ENCODE results near the gene GSDMA. TPM values are rescaled to one million over a fixed set of nuclear protein-coding genes. Genes with fewer than 3 reads are reported as not detected.

GSDMA gene
- total RNA-seq, 2 experiments from 2014 or later, result 3.3 to 4.5 TPM

GRCh38 chr17:39963829-39964228 is 1.0 kb downstream of the GSDMA start:
- Mint-ChIP-seq H3K27me3 (ENCODE audit: low read depth) (peaks cover 8% of the 10 kb centered on the region), H3K27ac (peak overlapping the region; percentile 41), H3K36me3 (ENCODE audit: low read depth) (no peaks in the 10 kb centered on the region), H3K9me3 (ENCODE audit: insufficient read depth) (no peaks in the 10 kb centered on the region), H3K4me1 (ENCODE audit: low read depth) (peaks cover 29% of the 10 kb centered on the region), H3K4me3 (no peak overlapping the region)
- ATAC-seq (peak; percentile 28), DNase-seq (peak; percentile 40)
- POLR2A ChIA-PET, result interaction anchor here (0.7 to 1.9 kb wide), 2 partner anchors 12 to 16 kb away, joined by 3 to 7 read pairs; partner anchors contain the start of gene PSMD3
- CTCF ChIA-PET, result interaction anchor here (1.4 to 4.2 kb wide), 2 partner anchors 16 to 25 kb away, joined by 5 to 26 read pairs; partner anchors contain the start of gene PSMD3

GRCh38 chr17:39965017-39965699 is 2.4 kb downstream of the GSDMA start:
- ATAC-seq, result no peak
- ChIA-PET CTCF (interaction anchor here (1.2 to 4.2 kb wide), 2 partner anchors 10 to 15 kb away, joined by 3 to 26 read pairs; partner anchors contain the start of gene PSMD3), POLR2A (interaction anchor here (0.6 to 1.9 kb wide), 2 partner anchors 13 to 15 kb away, joined by 3 to 7 read pairs; partner anchors contain the start of gene PSMD3)
- Mint-ChIP-seq H3K36me3 (ENCODE audit: low read depth) (no peaks in the 10 kb centered on the region), H3K4me3 (no peak overlapping the region), H3K27me3 (ENCODE audit: low read depth) (peaks cover 12% of the 10 kb centered on the region), H3K4me1 (ENCODE audit: low read depth) (peaks cover 24% of the 10 kb centered on the region), H3K27ac (no peak overlapping the region), H3K9me3 (ENCODE audit: insufficient read depth) (no peaks in the 10 kb centered on the region)
- no peak for DNase-seq

- DNase-seq, result no peak
- Mint-ChIP-seq H3K36me3 (ENCODE audit: low read depth) (no peaks in the 10 kb centered on the region), H3K4me3 (no peak overlapping the region), H3K9me3 (ENCODE audit: insufficient read depth) (no peaks in the 10 kb centered on the region), H3K4me1 (ENCODE audit: low read depth) (peaks cover 24% of the 10 kb centered on the region), H3K27ac (no peak overlapping the region), H3K27me3 (ENCODE audit: low read depth) (peaks cover 23% of the 10 kb centered on the region)
- ChIA-PET CTCF (no interaction called here), POLR2A (interaction anchor here (0.9 kb wide), 1 partner anchor 13 kb away, joined by 3 read pairs; the partner anchor contains the start of gene PSMD3)
- ATAC-seq, result no peak
Measured at GRCh38 chr17:39966771-39967170, 4.0 kb downstream of the GSDMA start.

GRCh38 chr17:39968761-39969160 is 6.0 kb downstream of the GSDMA start:
- ATAC-seq, result no peak
- POLR2A ChIA-PET, result interaction anchor here (1.4 kb wide), 1 partner anchor 12 kb away, joined by 6 read pairs; the partner anchor contains the start of gene PSMD3

GRCh38 chr17:39969375-39969774 is 6.6 kb downstream of the GSDMA start:
- Mint-ChIP-seq H3K36me3 (ENCODE audit: low read depth) (no peaks in the 10 kb centered on the region), H3K27ac (no peak overlapping the region), H3K4me1 (ENCODE audit: low read depth) (no peaks in the 10 kb centered on the region), H3K9me3 (ENCODE audit: insufficient read depth) (no peaks in the 10 kb centered on the region), H3K27me3 (ENCODE audit: low read depth) (peaks cover 23% of the 10 kb centered on the region), H3K4me3 (no peak overlapping the region)
- ChIA-PET POLR2A (interaction anchor here (1.4 kb wide), 1 partner anchor 11 kb away, joined by 6 read pairs; the partner anchor contains the start of gene PSMD3), CTCF (interaction anchor here (2.1 to 2.2 kb wide), 2 partner anchors 11 kb away, joined by 7 to 11 read pairs; partner anchors contain the start of gene PSMD3)
- ATAC-seq (no peak), DNase-seq (no peak)

More at GRCh38 chr17:39968761-39969160, 6.0 kb downstream of the GSDMA start:
- peaks cover 23% of the 10 kb centered on the region for H3K27me3 Mint-ChIP-seq (ENCODE audit: low read depth)
- no peak overlapping the region for H3K4me3 Mint-ChIP-seq
- H3K36me3 Mint-ChIP-seq (ENCODE audit: low read depth), result no peaks in the 10 kb centered on the region
- no peak for DNase-seq
- no peaks in the 10 kb centered on the region for H3K9me3 Mint-ChIP-seq (ENCODE audit: insufficient read depth)
- no peak overlapping the region for H3K27ac Mint-ChIP-seq
- CTCF ChIA-PET, result interaction anchor here (1.0 to 2.2 kb wide), 2 partner anchors 10 to 12 kb away, joined by 5 to 11 read pairs; partner anchors contain the start of gene PSMD3
- peaks cover 4% of the 10 kb centered on the region for H3K4me1 Mint-ChIP-seq (ENCODE audit: low read depth)

- Mint-ChIP-seq H3K36me3 (ENCODE audit: low read depth) (no peaks in the 10 kb centered on the region), H3K27ac (no peak overlapping the region), H3K4me1 (ENCODE audit: low read depth) (no peaks in the 10 kb centered on the region), H3K4me3 (no peak overlapping the region), H3K9me3 (ENCODE audit: insufficient read depth) (no peaks in the 10 kb centered on the region), H3K27me3 (ENCODE audit: low read depth) (peaks cover 23% of the 10 kb centered on the region)
- ATAC-seq, result no peak
- ChIA-PET POLR2A (no interaction called here), CTCF (interaction anchor here (2.1 to 2.9 kb wide), 2 partner anchors 10 to 12 kb away, joined by 7 to 17 read pairs; partner anchors contain the start of gene PSMD3)
- no peak for DNase-seq
Measured at GRCh38 chr17:39970157-39970692, 7.4 kb downstream of the GSDMA start.

- Mint-ChIP-seq H3K36me3 (ENCODE audit: low read depth) (no peaks in the 10 kb centered on the region), H3K27ac (no peak overlapping the region), H3K4me3 (no peak overlapping the region), H3K27me3 (ENCODE audit: low read depth) (peaks cover 23% of the 10 kb centered on the region), H3K9me3 (ENCODE audit: insufficient read depth) (no peaks in the 10 kb centered on the region), H3K4me1 (ENCODE audit: low read depth) (no peaks in the 10 kb centered on the region)
- ChIA-PET POLR2A (no interaction called here), CTCF (interaction anchor here (2.1 to 2.9 kb wide), 2 partner anchors 9 to 13 kb away, joined by 7 to 17 read pairs; partner anchors contain the start of gene PSMD3)
- ATAC-seq, result no peak
- no peak for DNase-seq
Measured at GRCh38 chr17:39971076-39971603, 8.3 kb downstream of the GSDMA start.

GRCh38 chr17:39972271-39972670 is 9.5 kb downstream of the GSDMA start:
- H3K27ac Mint-ChIP-seq, result no peak overlapping the region
- POLR2A ChIA-PET, result interaction anchor here (0.6 kb wide), 1 partner anchor 331 kb away, joined by 3 read pairs; no protein-coding TSS in a partner anchor
- CTCF ChIA-PET, result interaction anchor here (1.7 to 2.9 kb wide), 3 partner anchors 8 to 14 kb away, joined by 5 to 17 read pairs (median 9); partner anchors contain the start of gene PSMD3
- no peaks in the 10 kb centered on the region for H3K9me3 Mint-ChIP-seq (ENCODE audit: insufficient read depth)
- H3K4me3 Mint-ChIP-seq, result no peak overlapping the region
- DNase-seq, result no peak
- no peak for ATAC-seq
- H3K27me3 Mint-ChIP-seq (ENCODE audit: low read depth), result peaks cover 23% of the 10 kb centered on the region
- H3K4me1 Mint-ChIP-seq (ENCODE audit: low read depth), result no peaks in the 10 kb centered on the region
- no peaks in the 10 kb centered on the region for H3K36me3 Mint-ChIP-seq (ENCODE audit: low read depth)

GRCh38 chr17:39973496-39973895 is 10.7 kb downstream of the GSDMA start:
- CTCF ChIA-PET, result interaction anchor here (0.8 to 2.3 kb wide), 3 partner anchors 9 to 92 kb away, joined by 3 to 9 read pairs (median 5); no protein-coding TSS in a partner anchor
- H3K9me3 Mint-ChIP-seq (ENCODE audit: insufficient read depth), result no peaks in the 10 kb centered on the region
- peaks cover 22% of the 10 kb centered on the region for H3K27me3 Mint-ChIP-seq (ENCODE audit: low read depth)
- no peak overlapping the region for H3K4me3 Mint-ChIP-seq
- no peak for ATAC-seq
- H3K27ac Mint-ChIP-seq, result no peak overlapping the region
- H3K36me3 Mint-ChIP-seq (ENCODE audit: low read depth), result no peaks in the 10 kb centered on the region
- DNase-seq, result no peak
- POLR2A ChIA-PET, result no interaction called here
- H3K4me1 Mint-ChIP-seq (ENCODE audit: low read depth), result no peaks in the 10 kb centered on the region

- H3K4me3 Mint-ChIP-seq, result no peak overlapping the region
- ChIA-PET CTCF (no interaction called here), POLR2A (interaction anchor here (0.6 kb wide), 1 partner anchor 48 kb away, joined by 3 read pairs; no protein-coding TSS in a partner anchor)
- H3K36me3 Mint-ChIP-seq (ENCODE audit: low read depth), result no peaks in the 10 kb centered on the region
- peaks cover 22% of the 10 kb centered on the region for H3K27me3 Mint-ChIP-seq (ENCODE audit: low read depth)
- H3K4me1 Mint-ChIP-seq (ENCODE audit: low read depth), result peaks cover 4% of the 10 kb centered on the region
- ATAC-seq (no peak), DNase-seq (no peak)
- H3K9me3 Mint-ChIP-seq (ENCODE audit: insufficient read depth), result no peaks in the 10 kb centered on the region
- no peak overlapping the region for H3K27ac Mint-ChIP-seq
Measured at GRCh38 chr17:39974433-39974832, 11.6 kb downstream of the GSDMA start.

- H3K27ac Mint-ChIP-seq, result no peak overlapping the region
- ATAC-seq (no peak), DNase-seq (no peak)
- H3K36me3 Mint-ChIP-seq (ENCODE audit: low read depth), result no peaks in the 10 kb centered on the region
- H3K9me3 Mint-ChIP-seq (ENCODE audit: insufficient read depth), result no peaks in the 10 kb centered on the region
- CTCF ChIA-PET, result interaction anchor here (2.7 kb wide), 1 partner anchor 17 kb away, joined by 19 read pairs; no protein-coding TSS in a partner anchor
- POLR2A ChIA-PET, result interaction anchor here (0.6 to 1.0 kb wide), 4 partner anchors 12 to 312 kb away, joined by 3 to 8 read pairs (median 3); no protein-coding TSS in a partner anchor
- peaks cover 22% of the 10 kb centered on the region for H3K27me3 Mint-ChIP-seq (ENCODE audit: low read depth)
- no peak overlapping the region for H3K4me3 Mint-ChIP-seq
- H3K4me1 Mint-ChIP-seq (ENCODE audit: low read depth), result peaks cover 13% of the 10 kb centered on the region
Measured at GRCh38 chr17:39975801-39976200, 13.0 kb downstream of the GSDMA start.

All from activated CD8-positive, alpha-beta T cell treated with anti-CD3 and anti-CD28 coated beads, Interleukin-2, amount 10 ng/mL, durations not matched to agents 7 days and 5 days (primary cell).